ENCODE data around the gene SF1. TPM values are rescaled to one million over a fixed set of nuclear protein-coding genes. Genes with fewer than 3 reads are reported as not detected.

SF1 gene
- total and polyA plus RNA-seq, 2 of the 8 experiments (the other 6 are each of a cell fraction or from before 2014, with no cell fraction given) = 72.7 to 353 TPM

- 90% methylated on average over 5 of the region's 5 CpGs; no CpG with 5 or more reads in 1 of the 2 experiments for WGBS, 2 experiments (ENCODE audit: extremely low coverage in 1 of 2, insufficient coverage in 1 of 2, insufficient read length in 1 of 2, insufficient replicate concordance in 2 of 2, low coverage in 1 of 2, low lambda C conversion rate in 2 of 2, missing lambda C conversion rate in 1 of 2)
- no peak overlapping the region for H3K4me2 ChIP-seq (ENCODE audit: insufficient read depth in 1 of 2, low read depth in 2 of 2, low read length in 2 of 2)
- H2BK12ac ChIP-seq (ENCODE audit: low read depth, low read length) = no peak overlapping the region
- H3K14ac ChIP-seq (ENCODE audit: insufficient read length) = no peak overlapping the region
- H3K56ac ChIP-seq (replicated peaks; ENCODE audit: insufficient read length, low read depth, low read length) = no peak overlapping the region
- no peak overlapping the region for H3K23ac ChIP-seq (ENCODE audit: insufficient read length)
- peaks cover 30 to 73% of the 10 kb centered on the region in 2 experiments for H3K79me2 ChIP-seq (ENCODE audit: control insufficient read depth in 1 of 2, insufficient read depth in 2 of 2, low read length in 2 of 2)
- FAIRE-seq (no peak), DNase-seq (ENCODE audit: low read depth in 1 of 2, low spot score in 2 of 2) (no peak)
- peaks cover 9% of the 10 kb centered on the region for H3K79me1 ChIP-seq (ENCODE audit: low read depth, low read length)
- H4K8ac ChIP-seq (ENCODE audit: extremely low read depth, insufficient read depth, low read length) = no peak overlapping the region
- H3K36me3 ChIP-seq (ENCODE audit: control insufficient read depth in 2 of 4, insufficient read depth in 4 of 4, low read length in 3 of 4) = peaks cover 58 to 80% (median 77%) of the 10 kb centered on the region in 4 experiments
- no peaks in the 10 kb centered on the region; a peak in 1 of 7 replicates for H3K27me3 ChIP-seq (replicated peaks in 1 of 4; ENCODE audit: control insufficient read depth in 3 of 4, extremely low read depth in 1 of 4, insufficient read depth in 3 of 4, low read length in 3 of 4)
- no peak overlapping the region for H2BK15ac ChIP-seq (ENCODE audit: low read length)
- H3K9ac ChIP-seq (replicated peaks in 1 of 4; ENCODE audit: extremely low read depth in 1 of 4, low read depth in 3 of 4, low read length in 3 of 4) = no peak overlapping the region
- H3K23me2 ChIP-seq (ENCODE audit: low read depth, low read length) = peaks cover 6% of the 10 kb centered on the region
- POLR2A ChIA-PET (ENCODE audit: partially characterized antibody) = interaction anchor here (0.6 to 29.2 kb wide), 9 partner anchors 8 to 423 kb away, joined by 3 to 1087 read pairs (median 5); partner anchors contain the start of genes MEN1, PYGM and RASGRP2
- no peak overlapping the region for H2BK20ac ChIP-seq (ENCODE audit: low read length)
- no peak overlapping the region for H2BK5ac ChIP-seq (ENCODE audit: low read depth, low read length)
- TF ChIP-seq CTCF (IDR thresholded peaks at IDR 0.05; ENCODE audit: control extremely low read depth in 1 of 3, insufficient read depth in 1 of 3, low read depth in 1 of 3, low read length in 3 of 3) = no peak
- no peak for TF ChIP-seq KDM1A (IDR thresholded peaks at IDR 0.05; ENCODE audit: borderline replicate concordance, low read length)
- no peak for TF ChIP-seq CEBPB (IDR thresholded peaks at IDR 0.05; ENCODE audit: low read depth, low read length)
- no peak for TF ChIP-seq POU5F1 (IDR thresholded peaks at IDR 0.05; ENCODE audit: low read depth, low read length)
- H4K91ac ChIP-seq (replicated peaks; ENCODE audit: insufficient read length, low read length) = no peak overlapping the region
- H2AK5ac ChIP-seq (ENCODE audit: low read depth, low read length) = no peak overlapping the region
- H3K4ac ChIP-seq (replicated peaks; ENCODE audit: insufficient read length, low read depth, low read length) = no peak overlapping the region
- H3K18ac ChIP-seq (ENCODE audit: extremely low read depth, low read length) = no peak overlapping the region
- peaks cover 36 to 53% of the 10 kb centered on the region in 2 experiments for H4K20me1 ChIP-seq (replicated peaks in 1 of 2; ENCODE audit: control insufficient read depth in 1 of 2, insufficient read depth in 2 of 2, low read length in 2 of 2)
- H2BK120ac ChIP-seq (replicated peaks; ENCODE audit: low read depth, low read length) = no peak overlapping the region
- H3K27ac ChIP-seq (ENCODE audit: low read depth, low read length) = no peak overlapping the region
- H4K5ac ChIP-seq (ENCODE audit: insufficient read length, low read depth, low read length) = no peak overlapping the region
- no peak overlapping the region for H3K4me3 ChIP-seq (ENCODE audit: extremely low read depth in 1 of 4, insufficient read depth in 2 of 4, low read depth in 3 of 4, low read length in 4 of 4)
- CTCF ChIA-PET (ENCODE audit: partially characterized antibody) = interaction anchor here (1.4 to 23.6 kb wide), 3 partner anchors 10 to 105 kb away, joined by 3 to 376 read pairs (median 35); partner anchors contain the start of gene RASGRP2
- no peak overlapping the region for H2AFZ ChIP-seq (ENCODE audit: low read length)
- H3K4me1 ChIP-seq (replicated peaks in 1 of 4; ENCODE audit: control insufficient read depth in 3 of 4, insufficient read depth in 4 of 4, low read length in 3 of 4) = peaks cover 0 to 5% (median 4%) of the 10 kb centered on the region in 4 experiments; a peak in 4 of 7 replicates
- no peaks in the 10 kb centered on the region for H3K9me3 ChIP-seq (ENCODE audit: insufficient read depth in 2 of 2, low read depth in 1 of 2, low read length in 1 of 2)
Observed at GRCh38 chr11:64774144-64774543, 4.2 kb downstream of the SF1 start.

Data from H1 (cell line).